Endothelial cell of umbilical vein (primary cell): Measurements from ENCODE around the gene SLC44A5. TPM values are rescaled to one million over a fixed set of nuclear protein-coding genes. Genes with fewer than 3 reads are reported as not detected.

ENCODE experiments used
- BruUV-seq: library from RNA; stranded (reverse); fragments of 400-500 nt; replicated peaks from 2 replicates; lab custom pipeline; 2021; lab: Mats Ljungman, UMichigan
- CTCF ChIA-PET: fragments of 300-600, 350-600 bp; sonication (Branson Sonifier 250); formaldehyde crosslinking; loops from one replicate; lab custom pipeline; 2021; ENCODE audit warnings: antibody characterized with exemption, inconsistent platforms; lab: Charles Lee
- POLR2A ChIA-PET: fragments of 300-600, 350-600 bp; sonication (Branson Sonifier 250); formaldehyde crosslinking; loops from one replicate; lab custom pipeline; 2021; ENCODE audit warnings: antibody characterized with exemption, inconsistent platforms; lab: Charles Lee
- DNase-seq: peaks from one replicate; pipeline ENCODE4 v3.0.0-alpha.2; 2011; ENCODE audit warnings: low read depth, low spot score
- FAIRE-seq: peaks from 2 replicates; lab custom pipeline; 2011; peaks lifted over from hg19 to GRCh38; lab: Jason Lieb, UNC
- H2AFZ ChIP-seq: 2 replicates; pipeline ENCODE4 v1.6.0; 2012; ENCODE audit warnings: low read depth, low read length, control low read depth, inconsistent platforms
- H3K27ac ChIP-seq: 2 replicates; pipeline ENCODE4 v1.5.1; 2011; ENCODE audit warnings: low read depth, mild to moderate bottlenecking, control low read depth, low read length, moderate library complexity; ENCODE audit not compliant: insufficient read depth
- H3K27me3 ChIP-seq, 2 experiments: 2 replicates each; pipeline versions ENCODE4 v1.6.0 to v1.6.1; 2011; ENCODE audit warnings: low read length in 2 of 2, mixed read lengths in 1 of 2; ENCODE audit not compliant: control insufficient read depth in 2 of 2, insufficient read depth in 2 of 2
- H3K36me3 ChIP-seq, 2 experiments: 2 replicates in 1 of 2; 3 replicates in 1 of 2; pipeline ENCODE4 v1.5.1; 2011; ENCODE audit warnings: low read length in 2 of 2, mild to moderate bottlenecking in 1 of 2, moderate library complexity in 1 of 2; ENCODE audit not compliant: control insufficient read depth in 2 of 2, insufficient read depth in 2 of 2; ENCODE audit errors: extremely low read depth in 1 of 2
- H3K4me1 ChIP-seq: 3 replicates; pipeline ENCODE4 v1.5.1; 2011; ENCODE audit warnings: mild to moderate bottlenecking, low read length; ENCODE audit not compliant: control insufficient read depth, insufficient read depth; ENCODE audit errors: extremely low read depth
- H3K4me2 ChIP-seq: 2 replicates; pipeline ENCODE4 v1.6.1; 2011; ENCODE audit warnings: low read length, control low read depth, mixed read lengths; ENCODE audit not compliant: insufficient read depth
- H3K4me3 ChIP-seq, 3 experiments: fragments of 200-600 bp in 1 of 3; sonication (generic), shearing (Covaris generic) in 1 of 3; replicated peaks in 1 of 3; 2 replicates each; pipeline ENCODE4 v1.5.1; 2011 to 2016; ENCODE audit warnings: control low read depth in 3 of 3, low read length in 3 of 3, mild to moderate bottlenecking in 2 of 3, inconsistent platforms in 1 of 3, low read depth in 1 of 3, moderate library complexity in 1 of 3; ENCODE audit not compliant: insufficient read depth in 1 of 3
- H3K79me2 ChIP-seq: 2 replicates; pipeline ENCODE4 v1.6.0; 2012; ENCODE audit warnings: low read length, inconsistent platforms; ENCODE audit not compliant: control insufficient read depth, insufficient read depth
- H3K9ac ChIP-seq: replicated peaks from 2 replicates; pipeline ENCODE3; 2011; ENCODE audit warnings: low read length, control low read depth; ENCODE audit not compliant: insufficient read depth; ENCODE audit errors: extremely low read depth
- H3K9me1 ChIP-seq: replicated peaks from 3 replicates; pipeline ENCODE4 v1.6.0; 2011; ENCODE audit warnings: mild to moderate bottlenecking, low read length; ENCODE audit not compliant: control insufficient read depth, insufficient read depth; ENCODE audit errors: extremely low read depth
- H3K9me3 ChIP-seq: replicated peaks from 2 replicates; pipeline ENCODE4 v1.5.1; 2012; ENCODE audit warnings: low read length, inconsistent platforms; ENCODE audit not compliant: control insufficient read depth, insufficient read depth
- H4K20me1 ChIP-seq: replicated peaks from 2 replicates; pipeline ENCODE3; 2011; ENCODE audit warnings: mild to moderate bottlenecking, low read length; ENCODE audit not compliant: control insufficient read depth, insufficient read depth; ENCODE audit errors: extremely low read depth
- EZH2 ChIP-seq: IDR thresholded peaks from 2 replicates; pipeline ENCODE4 v1.6.1; 2012; ENCODE audit warnings: borderline replicate concordance, low read depth, mild to moderate bottlenecking, moderate library complexity, low read length, inconsistent platforms; ENCODE audit not compliant: severe bottlenecking
- FOS ChIP-seq: IDR thresholded peaks from 2 replicates; pipeline ENCODE4 v1.6.1; 2011; ENCODE audit warnings: mild to moderate bottlenecking, low read length, moderate library complexity, borderline replicate concordance; ENCODE audit not compliant: insufficient read depth
- GATA2 ChIP-seq: IDR thresholded peaks from 2 replicates; pipeline ENCODE4 v1.7.0; 2011; ENCODE audit warnings: low read depth, mild to moderate bottlenecking, moderate library complexity, mixed read lengths, low read length; ENCODE audit not compliant: insufficient read length, insufficient read depth
- JUN ChIP-seq: IDR thresholded peaks from 2 replicates; pipeline ENCODE4 v1.6.1; 2011; ENCODE audit warnings: borderline replicate concordance, low read depth; ENCODE audit not compliant: insufficient read length, insufficient read depth
- MYC ChIP-seq: IDR thresholded peaks from one replicate; pipeline ENCODE4 v1.6.1; 2011; ENCODE audit warnings: mild to moderate bottlenecking, low read depth, low read length
- POLR2A ChIP-seq: IDR thresholded peaks from 2 replicates; pipeline ENCODE4 v1.6.1; 2012; ENCODE audit warnings: low read depth, mild to moderate bottlenecking, control low read depth, low read length
- POLR2AphosphoS5 ChIP-seq: IDR thresholded peaks from 2 replicates; pipeline ENCODE4 v1.6.1; 2012; ENCODE audit warnings: low read depth, mild to moderate bottlenecking, control low read depth, low read length, moderate library complexity; ENCODE audit not compliant: insufficient read depth
- dilution Hi-C: fragments of 300-500 bp; cut with MboI; formaldehyde crosslinking; loops from one replicate; pipeline ENCODE4 v1.15.0; 2019; ENCODE audit warnings: low sequenced_read_pairs; ENCODE audit not compliant: extremely low pct_ligation_motif_present
- intact Hi-C: fragments of 100-400 bp; cut with micrococcal nuclease; formaldehyde crosslinking; loops from one replicate; pipeline ENCODE4 v1.10.0; 2022
- polyA plus RNA-seq, 4 experiments: library from polyadenylated mRNA; depleted of rRNA in 3 of 4; stranded (reverse) in 3 of 4; unstranded in 1 of 4; fragments of >200 nt; gene quantifications; 2 replicates each; pipeline versions ENCODE4 v1.2.1 to v1.2.3, GENCODE V29; 2011 to 2012; ENCODE audit warnings: missing spikeins in 1 of 4
- total RNA-seq: library from RNA; stranded (reverse); gene quantifications from 2 replicates; pipeline ENCODE4 v1.2.3, GENCODE V29; 2021
- TF ChIP-seq, protein P1 (sequence below): IDR thresholded peaks from 2 replicates; pipeline ENCODE4 v1.6.1; 2011; ENCODE audit not compliant: insufficient read depth, insufficient read length
- TF ChIP-seq, protein P2 (sequence below), 2 donors: IDR thresholded peaks; 1 replicate in 1 of 2; 2 replicates in 1 of 2; pipeline ENCODE4 v1.5.1; 2011; ENCODE audit warnings: low read length in 2 of 2, mild to moderate bottlenecking in 2 of 2, moderate library complexity in 2 of 2, control low read depth in 1 of 2, inconsistent platforms in 1 of 2, low read depth in 1 of 2; ENCODE audit not compliant: insufficient read depth in 1 of 2; ENCODE audit errors: extremely low read depth in 1 of 2

SLC44A5 gene
- total and polyA plus RNA-seq, 2 donors (not counting 3 experiments of a cell fraction or from before 2014, with no cell fraction given), result 1.6 to 3.2 TPM

DNA sequence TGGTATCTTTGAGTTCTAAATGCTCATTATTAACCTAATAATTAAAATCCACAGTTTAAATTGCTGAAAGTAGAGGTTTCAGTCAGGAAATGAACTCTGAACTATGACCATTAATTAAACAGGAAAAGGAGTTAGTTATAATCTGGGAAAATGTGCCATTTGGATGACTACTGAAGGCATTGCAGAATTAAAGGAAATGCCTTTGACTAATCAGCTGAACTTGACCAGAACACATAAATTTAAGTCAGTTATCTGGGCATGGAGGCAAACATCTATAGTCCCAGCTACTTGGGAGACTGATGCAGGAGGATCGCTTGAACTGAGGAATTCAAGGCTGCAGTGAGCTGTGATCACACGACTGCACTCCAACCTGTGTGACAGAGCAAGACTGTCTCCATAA lies 31.9 kb downstream of the SLC44A5 start:
- no TSS peak for BruUV-seq
- dilution Hi-C loops, result no loop called here
- peak; percentile 91 for DNase-seq

DNA sequence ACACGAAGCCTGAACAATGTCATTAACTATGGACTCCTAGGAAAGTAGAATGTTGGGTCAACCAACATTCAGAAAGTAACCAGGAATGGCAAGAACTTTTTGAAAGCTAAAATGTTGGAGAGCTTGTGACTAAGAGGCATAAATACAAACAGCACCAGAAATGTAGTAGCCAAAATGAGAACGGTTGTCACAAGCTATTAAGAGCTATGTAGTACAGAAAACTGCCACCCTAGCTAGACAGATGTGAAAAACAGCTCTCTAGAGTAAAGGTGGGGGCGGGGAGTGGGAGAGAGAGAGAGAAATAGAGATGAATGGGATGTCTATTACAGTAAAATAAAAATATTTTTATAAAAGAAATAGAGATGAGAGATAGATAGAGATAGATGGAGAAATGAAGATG lies 35.1 kb downstream of the SLC44A5 start:
- POLR2A ChIA-PET, result no interaction called here
- Histone ChIP-seq H4K20me1 (no peaks in the 10 kb centered on the region), H3K4me3 (no peak overlapping the region), H3K9ac (no peak overlapping the region), H3K79me2 (no peaks in the 10 kb centered on the region), H3K9me3 (no peaks in the 10 kb centered on the region), H3K27ac (no peak overlapping the region), H3K27me3 (no peaks in the 10 kb centered on the region), H3K4me1 (peaks cover 20% of the 10 kb centered on the region), H2AFZ (no peak overlapping the region), H3K36me3 (no peaks in the 10 kb centered on the region), H3K9me1 (no peaks in the 10 kb centered on the region), H3K4me2 (no peak overlapping the region)
- no peak for FAIRE-seq
- CTCF ChIA-PET, result interaction anchor here (0.6 to 1.1 kb wide), 2 partner anchors 21 to 56 kb away, joined by 3 read pairs; no protein-coding TSS in a partner anchor
- intact Hi-C loops, result loop anchor here (5.0 kb wide), 1 partner anchor 54 kb away; no protein-coding TSS in a partner anchor
- dilution Hi-C loops, result no loop called here
- no TSS peak for BruUV-seq
- no peak for TF ChIP-seq POLR2AphosphoS5
- no peak for TF ChIP-seq FOS
- no peak for TF ChIP-seq POLR2A
- no peak for TF ChIP-seq EZH2
- TF ChIP-seq, protein P1, sequence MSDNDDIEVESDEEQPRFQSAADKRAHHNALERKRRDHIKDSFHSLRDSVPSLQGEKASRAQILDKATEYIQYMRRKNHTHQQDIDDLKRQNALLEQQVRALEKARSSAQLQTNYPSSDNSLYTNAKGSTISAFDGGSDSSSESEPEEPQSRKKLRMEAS, result no peak
- TF ChIP-seq MYC, result no peak
- TF ChIP-seq JUN, result no peak
- TF ChIP-seq, protein P2, sequence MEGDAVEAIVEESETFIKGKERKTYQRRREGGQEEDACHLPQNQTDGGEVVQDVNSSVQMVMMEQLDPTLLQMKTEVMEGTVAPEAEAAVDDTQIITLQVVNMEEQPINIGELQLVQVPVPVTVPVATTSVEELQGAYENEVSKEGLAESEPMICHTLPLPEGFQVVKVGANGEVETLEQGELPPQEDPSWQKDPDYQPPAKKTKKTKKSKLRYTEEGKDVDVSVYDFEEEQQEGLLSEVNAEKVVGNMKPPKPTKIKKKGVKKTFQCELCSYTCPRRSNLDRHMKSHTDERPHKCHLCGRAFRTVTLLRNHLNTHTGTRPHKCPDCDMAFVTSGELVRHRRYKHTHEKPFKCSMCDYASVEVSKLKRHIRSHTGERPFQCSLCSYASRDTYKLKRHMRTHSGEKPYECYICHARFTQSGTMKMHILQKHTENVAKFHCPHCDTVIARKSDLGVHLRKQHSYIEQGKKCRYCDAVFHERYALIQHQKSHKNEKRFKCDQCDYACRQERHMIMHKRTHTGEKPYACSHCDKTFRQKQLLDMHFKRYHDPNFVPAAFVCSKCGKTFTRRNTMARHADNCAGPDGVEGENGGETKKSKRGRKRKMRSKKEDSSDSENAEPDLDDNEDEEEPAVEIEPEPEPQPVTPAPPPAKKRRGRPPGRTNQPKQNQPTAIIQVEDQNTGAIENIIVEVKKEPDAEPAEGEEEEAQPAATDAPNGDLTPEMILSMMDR (IDR thresholded peaks at IDR 0.05; ENCODE audit: extremely low read depth in 1 of 2, insufficient read depth in 1 of 2, low read depth in 1 of 2, low read length in 2 of 2), result no peak
- no peak for DNase-seq

More for the DNA sequence above, 31.9 kb downstream of the SLC44A5 start:
- FAIRE-seq, result peak; percentile 96
- no peak overlapping the region for H3K27ac ChIP-seq
- no peaks in the 10 kb centered on the region for H3K36me3 ChIP-seq
- peak overlapping the region in 1 of 3 experiments; percentile 13 for H3K4me3 ChIP-seq
- ChIA-PET CTCF (interaction anchor here (0.9 to 7.2 kb wide), 7 partner anchors 14 to 312 kb away, joined by 3 to 143 read pairs (median 4); no protein-coding TSS in a partner anchor), POLR2A (no interaction called here)
- H3K9me1 ChIP-seq, result no peaks in the 10 kb centered on the region
- H3K9ac ChIP-seq, result no peak overlapping the region
- no peaks in the 10 kb centered on the region for H3K27me3 ChIP-seq
- no peak overlapping the region for H2AFZ ChIP-seq
- H4K20me1 ChIP-seq, result no peaks in the 10 kb centered on the region
- intact Hi-C loops, result loop anchor here (1.0 to 5.0 kb wide), 5 partner anchors 28 to 233 kb away; no protein-coding TSS in a partner anchor
- TF ChIP-seq MYC (no peak), JUN (peak; percentile 71), POLR2AphosphoS5 (peak; percentile 74), POLR2A (no peak), FOS (peak; percentile 82), GATA2 (peak; percentile 82)
- H3K9me3 ChIP-seq, result no peaks in the 10 kb centered on the region
- no peaks in the 10 kb centered on the region for H3K79me2 ChIP-seq
- peaks cover 28% of the 10 kb centered on the region for H3K4me1 ChIP-seq
- H3K4me2 ChIP-seq, result peak overlapping the region; percentile 84
